GM18873 (cell line): Measurements from ENCODE around the gene IQGAP3.
"Not testable (repeated sequence)": the region's sequence is repeated elsewhere in the genome, so short reads cannot be mapped to it uniquely, and the experiment has no call there.

ENCODE experiments used
- ATAC-seq: cut with Tn5 transposase; IDR thresholded peaks from one replicate; pipeline ENCODE4 v1.9.1; 2021; ENCODE audit warnings: mild to moderate bottlenecking, moderate library complexity, moderate number of reproducible peaks; ENCODE audit not compliant: unreplicated experiment, low FRiP score

The IQGAP3 gene

GRCh38 chr1:156593661-156593989 is 21.3 kb upstream of the IQGAP3 start:
- ATAC-seq, result no peak

GRCh38 chr1:156592910-156593660 is 20.7 kb upstream of the IQGAP3 start:
- ATAC-seq, result no peak

GRCh38 chr1:156592158-156592909 is 20.0 kb upstream of the IQGAP3 start:
- no peak for ATAC-seq

- no peak for ATAC-seq
Observed at GRCh38 chr1:156591432-156592157, 19.2 kb upstream of the IQGAP3 start, which contains the start of gene NAXE. Gene NAXE (plus strand): TSS chr1:156591776. CDS start chr1:156591805, 29 bp downstream.

GRCh38 chr1:156591181-156591431 is 18.7 kb upstream of the IQGAP3 start:
- no peak for ATAC-seq

- no peak for ATAC-seq
Observed at GRCh38 chr1:156590326-156591180, 18.2 kb upstream of the IQGAP3 start.

- no peak for ATAC-seq
Observed at GRCh38 chr1:156589546-156589945, 17.2 kb upstream of the IQGAP3 start.

- ATAC-seq, result not testable (repeated sequence)
Observed at GRCh38 chr1:156587927-156588326, 15.6 kb upstream of the IQGAP3 start.

- no peak for ATAC-seq
Observed at GRCh38 chr1:156586892-156587477, 14.6 kb upstream of the IQGAP3 start.

GRCh38 chr1:156586323-156586722 is 14.0 kb upstream of the IQGAP3 start:
- ATAC-seq, result no peak

GRCh38 chr1:156584813-156585212 is 12.4 kb upstream of the IQGAP3 start:
- ATAC-seq, result no peak

- no peak for ATAC-seq
Observed at GRCh38 chr1:156583821-156584622, 11.7 kb upstream of the IQGAP3 start.

GRCh38 chr1:156582388-156583017 is 10.1 kb upstream of the IQGAP3 start:
- no peak for ATAC-seq

GRCh38 chr1:156581661-156582387 is 9.5 kb upstream of the IQGAP3 start:
- ATAC-seq, result no peak

GRCh38 chr1:156579472-156579871 is 7.1 kb upstream of the IQGAP3 start, which contains the start of gene TTC24:
Gene TTC24 (plus strand): TSS chr1:156579723. CDS start chr1:156581365, 1,642 bp downstream.
- ATAC-seq, result no peak

- no peak for ATAC-seq
Observed at GRCh38 chr1:156578055-156578454, 5.7 kb upstream of the IQGAP3 start.

GRCh38 chr1:156577550-156577949 is 5.2 kb upstream of the IQGAP3 start:
- ATAC-seq, result no peak

- ATAC-seq, result no peak
Observed at GRCh38 chr1:156574039-156574633, 1.8 kb upstream of the IQGAP3 start.
